HepG2 (cell line): ENCODE results near the gene SLC23A2. TPM values are rescaled to one million over a fixed set of nuclear protein-coding genes. Genes with fewer than 3 reads are reported as not detected.

Experiments
- ARNT ChIP-seq: fragments of 450-650 bp; IDR thresholded peaks from 2 replicates; pipeline ENCODE4 v1.6.1; 2017
- FOXJ3 ChIP-seq: sonication (generic); formaldehyde crosslinking; IDR thresholded peaks from 2 replicates; pipeline ENCODE4 v1.4.0; 2020; ENCODE audit warnings: missing genetic modification reagents, mild to moderate bottlenecking, borderline replicate concordance
- FOXP4 ChIP-seq: sonication (generic); formaldehyde crosslinking; IDR thresholded peaks from 2 replicates; pipeline ENCODE4 v1.4.0; 2020; ENCODE audit warnings: missing genetic modification reagents
- HMGXB3 ChIP-seq: sonication (generic); formaldehyde crosslinking; IDR thresholded peaks from 2 replicates; pipeline ENCODE4 v1.4.0; 2020; ENCODE audit warnings: missing genetic modification reagents, borderline replicate concordance
- HNF1A ChIP-seq, 2 experiments: sonication (generic) in 1 of 2; formaldehyde crosslinking in 1 of 2; IDR thresholded peaks; 2 replicates each; pipeline versions ENCODE4 v1.4.0 to v1.6.1; 2016 to 2020; ENCODE audit warnings: borderline replicate concordance in 1 of 2, low read depth in 1 of 2, mild to moderate bottlenecking in 1 of 2, missing genetic modification reagents in 1 of 2
- IRF9 ChIP-seq: sonication (generic); formaldehyde crosslinking; IDR thresholded peaks from 2 replicates; pipeline ENCODE4 v1.8.0; 2022; ENCODE audit warnings: missing genetic modification reagents, mild to moderate bottlenecking, borderline replicate concordance
- PREB ChIP-seq: sonication (generic); formaldehyde crosslinking; IDR thresholded peaks from 2 replicates; pipeline ENCODE4 v1.4.0; 2020; ENCODE audit warnings: missing genetic modification reagents
- PRPF4 ChIP-seq: fragments of 200-400 bp; formaldehyde crosslinking; IDR thresholded peaks from 2 replicates; pipeline ENCODE4 v1.6.1; 2016; ENCODE audit warnings: low read length, low read depth; ENCODE audit not compliant: poor library complexity, severe bottlenecking
- SMAD9 ChIP-seq: sonication (generic); formaldehyde crosslinking; IDR thresholded peaks from 2 replicates; pipeline ENCODE4 v1.5.1; 2020; ENCODE audit warnings: mild to moderate bottlenecking, missing genetic modification reagents
- ZNF629 ChIP-seq: sonication (generic); formaldehyde crosslinking; conservative IDR thresholded peaks from 2 replicates; pipeline ENCODE4 v1.5.0; 2020; ENCODE audit warnings: missing genetic modification reagents
- ZNF660 ChIP-seq: sonication (generic); formaldehyde crosslinking; IDR thresholded peaks from 2 replicates; pipeline ENCODE4 v1.5.1; 2020; ENCODE audit warnings: mild to moderate bottlenecking, low read depth, missing genetic modification reagents, borderline replicate concordance
- ZNF672 ChIP-seq: sonication (generic); formaldehyde crosslinking; IDR thresholded peaks from 2 replicates; pipeline ENCODE4 v1.8.1; 2022; ENCODE audit warnings: missing genetic modification reagents
- polyA plus RNA-seq, 8 experiments: library from polyadenylated mRNA; depleted of rRNA in 3 of 8; stranded (reverse) in 7 of 8; unstranded in 1 of 8; fragments of >200 nt; fragmentation: Illumina TruSeq in 4 of 8; extraction: Trizol in 4 of 8; gene quantifications; 2 replicates each; pipeline versions ENCODE4 v1.2.1 to v1.2.3, GENCODE V29; 2011 to 2016; ENCODE audit warnings: low read depth in 4 of 8, missing spikeins in 1 of 8, mixed read lengths in 1 of 8; ENCODE audit not compliant: insufficient read depth in 1 of 8
- total RNA-seq, 5 experiments: library from RNA; depleted of rRNA; stranded (reverse); fragments of >200 nt; fragmentation: Illumina TruSeq; extraction: Trizol; gene quantifications; 2 replicates each; pipeline ENCODE4 v1.2.3, GENCODE V29; 2016; ENCODE audit warnings: low read depth in 1 of 5

The SLC23A2 gene
- total and polyA plus RNA-seq, 2 of the 13 experiments (the other 11 are each of a cell fraction or from before 2014, with no cell fraction given): 42.2 to 51.2 TPM

GRCh38 chr20:4961746-4962145 is 39.6 kb downstream of the SLC23A2 start (continued):
- TF ChIP-seq HNF1A (IDR thresholded peaks at IDR 0.05; ENCODE audit: low read depth) (no peak; the same call in none of the 2 replicates), HNF1A (CRISPR knock-in tag; IDR thresholded peaks at IDR 0.05; ENCODE audit: borderline replicate concordance) (peak; percentile 79; the same call in 1 of the 2 replicates), PRPF4 (no peak), HMGXB3 (CRISPR knock-in tag) (peak; percentile 93; the same call in 1 of the 2 replicates), FOXP4 (CRISPR knock-in tag) (peak; percentile 98), SMAD9 (CRISPR knock-in tag) (peak; percentile 7; the same call in 1 of the 2 replicates), ZNF672 (no peak), ARNT (no peak), FOXJ3 (CRISPR knock-in tag) (peak; percentile 75; the same call in 1 of the 2 replicates), IRF9 (CRISPR knock-in tag) (no peak; the same call in 1 of the 2 replicates), PREB (CRISPR knock-in tag) (no peak), ZNF660 (no peak), ZNF629 (CRISPR knock-in tag) (peak; percentile 42; the same call in 1 of the 2 replicates)
